H1 (cell line): ENCODE measurements around the gene GLT8D2. TPM values are rescaled to one million over a fixed set of nuclear protein-coding genes. Genes with fewer than 3 reads are reported as not detected.

Experiments used
- CHD2 ChIP-seq: IDR thresholded peaks from 2 replicates; pipeline ENCODE4 v1.6.1; 2012; ENCODE audit warnings: low read length, improper control_type of control experiment
- EGR1 ChIP-seq: IDR thresholded peaks from 2 replicates; pipeline ENCODE4 v1.6.1; 2011; ENCODE audit warnings: low read depth, low read length, borderline replicate concordance
- EZH2 ChIP-seq: fragments of 200-600 bp; sonication (generic); IDR thresholded peaks from 2 replicates; pipeline ENCODE4 v1.7.1; 2012; ENCODE audit warnings: low read depth, mild to moderate bottlenecking, moderate library complexity, low read length, inconsistent platforms; ENCODE audit not compliant: severe bottlenecking
- RAD21 ChIP-seq, 2 experiments: IDR thresholded peaks in 1 of 2; conservative IDR thresholded peaks in 1 of 2; 2 replicates each; pipeline ENCODE4 v1.6.1; 2011; ENCODE audit warnings: low read depth in 2 of 2, low read length in 2 of 2, improper control_type of control experiment in 1 of 2, inconsistent platforms in 1 of 2, mild to moderate bottlenecking in 1 of 2, moderate library complexity in 1 of 2
- SIN3A ChIP-seq, 2 experiments: IDR thresholded peaks in 1 of 2; conservative IDR thresholded peaks in 1 of 2; 2 replicates each; pipeline ENCODE4 v1.6.1; 2011 to 2012; ENCODE audit warnings: low read length in 2 of 2, improper control_type of control experiment in 1 of 2, low read depth in 1 of 2, mild to moderate bottlenecking in 1 of 2
- SP1 ChIP-seq: IDR thresholded peaks from 2 replicates; pipeline ENCODE4 v1.6.1; 2011; ENCODE audit warnings: low read depth, low read length
- TAF7 ChIP-seq: optimal IDR thresholded peaks from 2 replicates; pipeline ENCODE3; 2011; ENCODE audit warnings: low read depth, mild to moderate bottlenecking, inconsistent platforms, low read length, moderate library complexity, borderline replicate concordance
- ZNF274 ChIP-seq: IDR thresholded peaks from 2 replicates; pipeline ENCODE4 v1.7.0; 2012; ENCODE audit warnings: low read length, borderline replicate concordance; ENCODE audit errors: extremely low read depth
- polyA plus RNA-seq, 7 experiments: library from polyadenylated mRNA; depleted of rRNA in 3 of 7; stranded (reverse) in 5 of 7; unstranded in 2 of 7; fragments of >200 nt in 5 of 7; fragments of 200-250 nt in 2 of 7; gene quantifications; 1 replicate in 5 of 7; 2 replicates in 1 of 7; 4 replicates in 1 of 7; pipeline versions ENCODE4 v1.2.1 to v1.2.3, GENCODE V29; 2011 to 2013; ENCODE audit warnings: missing spikeins in 2 of 7, mixed read lengths in 2 of 7
- total RNA-seq: library from RNA; stranded (reverse); fragmentation: NEBNext Ultra II Directional; extraction: Animal tissue kit (Norgen Biotek cat#: 25700); gene quantifications from 2 replicates; pipeline ENCODE4 v1.2.1, GENCODE V29; 2021

GLT8D2 gene
- total and polyA plus RNA-seq, 2 of the 8 experiments (the other 6 are each of a cell fraction or from before 2014, with no cell fraction given), result 6.8 to 9.8 TPM

- TF ChIP-seq CHD2 (no peak), EZH2 (no peak), SP1 (no peak), SIN3A (conservative IDR thresholded peaks at IDR 0.05 in 1 of 2, IDR thresholded peaks at IDR 0.05 in 1 of 2; ENCODE audit: low read depth in 1 of 2, low read length in 2 of 2) (no peak), ZNF274 (no peak), EGR1 (no peak), RAD21 (IDR thresholded peaks at IDR 0.05 in 1 of 2, conservative IDR thresholded peaks at IDR 0.05 in 1 of 2; ENCODE audit: low read depth in 2 of 2, low read length in 2 of 2) (no peak), TAF7 (no peak)
Observed at GRCh38 chr12:104026841-104027599, 23.0 kb downstream of the GLT8D2 start (continued).
